ENCODE data around the gene ANKRD24.
"Not testable (repeated sequence)": the region's sequence is repeated elsewhere in the genome, so short reads cannot be mapped to it uniquely, and the experiment has no call there.

ANKRD24 gene

DNA sequence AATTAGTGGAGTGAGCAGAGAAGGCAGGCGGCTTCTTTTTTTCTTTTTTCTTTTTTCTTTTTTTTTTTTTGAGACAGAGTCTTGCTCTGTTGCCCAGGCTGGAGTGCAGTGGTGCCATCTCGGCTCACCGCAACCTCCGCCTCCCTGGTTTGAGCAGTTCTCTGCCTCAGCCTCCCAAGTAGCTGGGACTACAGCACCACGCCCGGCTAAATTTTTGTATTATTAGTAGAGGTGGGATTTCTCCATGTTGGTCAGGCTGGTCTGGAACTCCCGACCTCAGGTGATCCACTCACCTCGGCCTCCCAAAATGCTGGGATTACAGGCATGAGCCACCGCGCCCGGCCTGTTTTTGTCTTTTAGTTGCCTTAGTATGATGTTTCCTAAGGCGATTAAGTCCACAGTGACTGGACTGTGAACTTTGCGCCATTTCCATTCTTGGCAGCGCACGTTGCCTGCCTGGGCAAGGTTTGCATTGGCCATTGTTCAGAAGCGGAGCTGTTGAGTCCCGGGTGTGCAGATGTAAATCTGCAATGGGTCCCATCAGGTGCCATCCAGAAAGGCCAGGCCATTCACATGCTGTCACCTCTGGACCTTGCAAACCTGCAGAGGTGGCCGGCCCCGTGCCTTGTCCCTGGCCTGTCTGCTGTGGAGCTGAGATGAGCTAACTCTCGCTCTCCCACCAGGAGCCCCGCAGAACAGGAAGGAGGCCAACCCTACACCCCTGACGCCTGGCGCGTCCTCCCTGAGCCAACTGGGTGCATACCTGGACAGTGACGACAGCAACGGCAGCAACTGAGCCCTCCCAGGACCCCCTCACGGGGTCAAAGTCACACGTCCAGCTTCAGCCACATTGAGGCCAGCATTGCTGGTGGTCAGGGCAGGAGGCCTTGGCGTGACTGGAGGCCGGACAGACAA, 85.7 kb downstream of the ANKRD24 start:
- no peak for DNase-seq (ENCODE audit: low spot score)

DNA sequence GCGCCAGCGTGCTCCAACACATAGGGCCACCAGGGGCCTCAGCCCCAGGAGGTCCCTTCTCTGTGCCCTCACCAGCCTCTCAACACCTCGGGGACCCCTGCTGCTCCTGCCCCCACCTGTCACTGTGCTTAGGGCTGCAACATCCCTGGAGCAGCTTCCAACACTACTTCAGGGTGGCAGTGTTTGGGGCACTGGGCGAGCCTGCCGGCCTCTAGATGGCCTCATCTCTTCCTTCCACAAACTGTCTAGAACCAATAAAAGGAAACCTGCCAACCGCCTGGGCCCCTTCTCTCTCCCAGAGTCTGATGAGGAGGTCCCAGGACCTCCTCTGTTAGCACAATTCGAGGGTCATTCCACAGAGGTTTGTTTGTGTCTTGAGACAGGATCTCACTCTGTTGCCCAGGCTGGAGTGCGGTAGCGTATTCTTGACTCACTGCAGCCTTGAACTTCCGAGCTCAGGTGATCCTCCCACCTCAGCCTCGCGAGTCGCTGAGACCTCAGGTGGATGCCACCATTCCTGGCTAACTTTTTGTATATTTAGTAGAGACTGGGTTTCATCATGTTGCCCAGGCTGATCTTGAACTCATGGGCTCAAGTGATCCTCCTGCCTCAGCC, 86.4 kb downstream of the ANKRD24 start:
- no peak for DNase-seq (ENCODE audit: low spot score)

- no peak for DNase-seq (ENCODE audit: low spot score)
Measured at GRCh38 chr19:4272894-4273293, 90.4 kb downstream of the ANKRD24 start.

GRCh38 chr19:4274321-4274686, 91.8 kb downstream of the ANKRD24 start:
- DNase-seq (ENCODE audit: low spot score), result not testable (repeated sequence)

Measured in hepatic stellate cell (primary cell).